BE2C (cell line): ENCODE results near the gene MCOLN1.

ENCODE experiments used
- DNase-seq: peaks from one replicate; pipeline ENCODE4 v3.0.0-alpha.2; 2020
- H3K27me3 ChIP-seq: fragments of 250-450 bp; sonication (Bioruptor Pico); 2 replicates; pipeline ENCODE4 v1.5.1; 2020; ENCODE audit warnings: mild to moderate bottlenecking
- H3K36me3 ChIP-seq: fragments of 250-450 bp; sonication (Bioruptor Pico); 2 replicates; pipeline ENCODE4 v1.5.1; 2020; ENCODE audit warnings: mild to moderate bottlenecking
- H3K4me1 ChIP-seq: fragments of 250-450 bp; sonication (Bioruptor Pico); 2 replicates; pipeline ENCODE4 v1.5.1; 2020
- H3K4me3 ChIP-seq: 2 replicates; pipeline ENCODE4 v1.5.1; 2011; ENCODE audit warnings: low read depth, low read length
- H3K9me3 ChIP-seq: fragments of 250-450 bp; sonication (Bioruptor Pico); 2 replicates; pipeline ENCODE4 v1.5.1; 2020
- CTCF ChIP-seq: IDR thresholded peaks from 2 replicates; pipeline ENCODE4 v1.5.1; 2012; ENCODE audit warnings: mild to moderate bottlenecking, low read depth, low read length

Gene MCOLN1

GRCh38 chr19:7524992-7525739 lies 2.7 kb downstream of the MCOLN1 start:
- Histone ChIP-seq H3K36me3 (no peaks in the 10 kb centered on the region; the same call in 1 of the 2 replicates), H3K4me3 (no peak overlapping the region), H3K9me3 (no peaks in the 10 kb centered on the region), H3K4me1 (no peaks in the 10 kb centered on the region), H3K27me3 (no peaks in the 10 kb centered on the region)
- TF ChIP-seq CTCF: no peak
- DNase-seq: no peak

- Histone ChIP-seq H3K9me3 (no peaks in the 10 kb centered on the region), H3K36me3 (no peaks in the 10 kb centered on the region; the same call in 1 of the 2 replicates), H3K4me1 (no peaks in the 10 kb centered on the region), H3K4me3 (no peak overlapping the region), H3K27me3 (no peaks in the 10 kb centered on the region)
- no peak for TF ChIP-seq CTCF
- no peak for DNase-seq
Measured at GRCh38 chr19:7526059-7526929, 3.9 kb downstream of the MCOLN1 start.

GRCh38 chr19:7527516-7528191 lies 5.2 kb downstream of the MCOLN1 start:
- no peak for TF ChIP-seq CTCF
- H3K36me3 ChIP-seq: no peaks in the 10 kb centered on the region; the same call in 1 of the 2 replicates
- DNase-seq: no peak

GRCh38 chr19:7528192-7528519 lies 5.7 kb downstream of the MCOLN1 start:
- Histone ChIP-seq H3K4me1 (no peaks in the 10 kb centered on the region), H3K36me3 (no peaks in the 10 kb centered on the region; the same call in 1 of the 2 replicates), H3K4me3 (no peak overlapping the region), H3K9me3 (no peaks in the 10 kb centered on the region), H3K27me3 (no peaks in the 10 kb centered on the region)
- TF ChIP-seq CTCF: no peak
- no peak for DNase-seq

More at GRCh38 chr19:7527516-7528191, 5.2 kb downstream of the MCOLN1 start:
- Histone ChIP-seq H3K27me3 (no peaks in the 10 kb centered on the region), H3K9me3 (no peaks in the 10 kb centered on the region), H3K4me1 (no peaks in the 10 kb centered on the region), H3K4me3 (no peak overlapping the region)

GRCh38 chr19:7528522-7529245 lies 6.3 kb downstream of the MCOLN1 start:
- Histone ChIP-seq H3K9me3 (no peaks in the 10 kb centered on the region), H3K27me3 (no peaks in the 10 kb centered on the region), H3K4me1 (no peaks in the 10 kb centered on the region), H3K36me3 (no peaks in the 10 kb centered on the region; the same call in 1 of the 2 replicates), H3K4me3 (no peak overlapping the region)
- no peak for TF ChIP-seq CTCF
- no peak for DNase-seq
